A549 treated with AZD2906 at 1 μM for 4 hours (cell line): Measurements from ENCODE around the gene FNDC11. TPM values are rescaled to one million over a fixed set of nuclear protein-coding genes. Genes with fewer than 3 reads are reported as not detected.

ENCODE experiments used
- total RNA-seq: library from RNA; stranded (reverse); fragments of 200-300 nt; extraction: Qiagen RNA extraction; gene quantifications from 5 replicates; pipeline ENCODE4 v1.2.3, GENCODE V29; 2022

The FNDC11 gene, protein sequence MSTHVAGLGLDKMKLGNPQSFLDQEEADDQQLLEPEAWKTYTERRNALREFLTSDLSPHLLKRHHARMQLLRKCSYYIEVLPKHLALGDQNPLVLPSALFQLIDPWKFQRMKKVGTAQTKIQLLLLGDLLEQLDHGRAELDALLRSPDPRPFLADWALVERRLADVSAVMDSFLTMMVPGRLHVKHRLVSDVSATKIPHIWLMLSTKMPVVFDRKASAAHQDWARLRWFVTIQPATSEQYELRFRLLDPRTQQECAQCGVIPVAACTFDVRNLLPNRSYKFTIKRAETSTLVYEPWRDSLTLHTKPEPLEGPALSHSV
- total RNA-seq, result 0.17 to 0.29 TPM (median 0.21 TPM) in 5 replicates

DNA sequence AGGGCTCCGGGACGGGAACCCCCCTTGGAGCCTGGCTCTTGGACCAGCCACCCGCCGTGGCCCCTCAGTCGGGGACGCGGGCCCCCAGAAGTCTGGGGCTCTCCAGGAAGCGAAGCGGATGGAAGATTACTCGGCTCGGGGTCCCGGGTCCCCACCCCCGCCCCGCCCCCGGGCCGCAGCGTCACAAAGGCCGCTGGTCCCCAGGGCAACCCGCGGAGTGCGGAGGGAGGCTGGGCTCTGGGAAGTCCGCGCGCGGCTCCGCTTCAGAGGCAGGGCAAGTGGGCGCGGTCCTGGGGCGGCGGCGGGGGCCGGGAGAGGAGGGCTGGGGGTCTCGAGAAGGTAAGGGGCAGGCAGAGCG, at the start of gene FNDC11:
FNDC11 (plus strand) TSS at position 227 of the 358 bp plus-strand sequence. CDS start 1,505 bp downstream, outside the sequence.

DNA sequence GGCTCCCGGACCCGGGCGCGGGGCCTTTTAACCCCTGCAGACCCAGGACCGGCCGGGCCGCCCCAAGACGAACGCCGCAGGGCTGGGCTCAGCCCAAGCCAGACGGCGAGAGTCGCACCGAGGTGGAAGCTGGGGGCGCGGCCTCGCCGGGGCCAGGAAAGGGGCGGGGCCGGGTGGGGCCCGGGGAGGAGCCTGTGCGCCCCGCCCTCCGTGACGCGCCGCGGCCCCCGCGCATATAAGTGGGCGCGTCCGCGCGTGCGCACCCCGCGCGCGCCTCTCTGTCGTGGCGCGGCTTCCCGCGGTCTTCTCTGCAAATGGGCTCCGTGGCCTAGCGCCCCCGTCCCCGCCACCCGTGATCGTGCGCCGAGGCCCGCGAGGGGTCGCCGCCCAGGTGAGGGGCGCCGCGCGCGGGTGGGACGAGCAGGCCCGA, 33.4 kb upstream of the FNDC11 start, which contains the start of gene PPDPF:
PPDPF (plus strand) TSS at position 262 of the 430 bp plus-strand sequence. CDS start 544 bp downstream, outside the sequence.

DNA sequence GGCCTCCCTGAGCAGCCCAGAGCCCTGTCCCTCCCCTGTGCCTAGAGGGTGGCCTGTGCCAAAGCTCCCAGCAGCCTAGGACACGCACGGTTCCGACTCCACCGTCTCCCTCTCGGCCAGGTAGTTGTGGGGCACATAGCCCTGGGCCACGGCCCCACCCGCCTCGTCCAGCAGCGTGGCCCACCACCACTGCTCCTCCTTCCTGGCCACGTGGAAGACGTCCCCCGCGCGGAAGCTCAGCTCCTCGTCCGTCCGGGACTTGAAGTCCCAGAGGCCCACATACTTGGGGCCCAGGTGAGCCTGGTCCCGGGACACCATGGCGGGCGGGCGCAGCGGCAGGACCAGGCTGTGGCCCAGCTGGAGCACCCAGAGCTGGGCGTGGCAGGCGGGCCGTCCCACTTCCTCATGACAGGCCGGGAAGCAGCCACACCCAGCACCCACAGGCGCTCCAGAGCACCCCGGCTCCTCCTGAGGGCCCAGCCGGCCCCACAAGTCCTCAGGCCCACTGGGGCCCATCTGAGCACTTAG, 16.9 kb upstream of the FNDC11 start, which contains the start of gene PTK6:
PTK6 (minus strand) TSS at position 380 of the 528 bp plus-strand sequence; CDS start at position 318, 62 bp downstream.

DNA sequence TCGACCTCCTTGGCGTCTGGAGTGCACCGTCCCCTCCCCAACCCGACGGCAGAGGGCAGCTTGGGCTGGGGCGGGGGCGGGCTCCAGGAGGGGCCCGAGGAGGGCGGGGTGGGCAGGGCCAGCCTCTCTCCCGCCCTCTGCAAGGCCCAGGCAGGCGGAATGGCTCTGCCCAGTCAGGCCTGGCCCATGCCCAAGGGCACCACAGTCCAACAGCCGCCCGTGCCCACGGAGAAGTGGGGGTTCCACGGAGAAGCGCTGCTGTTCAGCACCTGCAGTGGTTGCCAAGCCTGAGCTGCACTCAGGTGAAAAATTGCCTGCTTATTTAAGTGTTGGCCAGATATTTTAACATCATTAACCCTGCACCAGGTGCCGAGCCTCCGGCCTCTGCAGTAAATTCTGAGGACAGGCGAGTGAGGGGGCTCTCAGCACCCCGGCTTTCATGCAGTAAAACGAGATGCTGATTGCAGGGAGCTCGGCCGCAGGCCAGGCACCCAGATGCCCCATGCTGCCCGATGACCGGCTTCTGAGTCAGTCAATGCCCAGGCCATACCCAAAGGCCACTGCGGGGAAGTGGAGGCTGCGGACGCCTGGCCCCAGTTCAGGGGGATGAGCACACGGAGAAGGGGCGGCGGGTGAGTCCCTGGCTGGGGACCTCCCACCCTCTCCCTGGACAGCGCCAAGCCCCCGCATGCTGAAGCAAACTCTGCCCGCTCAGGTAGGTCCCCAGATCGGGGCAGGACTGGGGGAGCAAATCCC, 6.1 kb upstream of the FNDC11 start, which contains the start of gene SRMS:
SRMS (minus strand) TSS at position 25 of the 756 bp plus-strand sequence. CDS start 286 bp downstream, outside the sequence.

DNA sequence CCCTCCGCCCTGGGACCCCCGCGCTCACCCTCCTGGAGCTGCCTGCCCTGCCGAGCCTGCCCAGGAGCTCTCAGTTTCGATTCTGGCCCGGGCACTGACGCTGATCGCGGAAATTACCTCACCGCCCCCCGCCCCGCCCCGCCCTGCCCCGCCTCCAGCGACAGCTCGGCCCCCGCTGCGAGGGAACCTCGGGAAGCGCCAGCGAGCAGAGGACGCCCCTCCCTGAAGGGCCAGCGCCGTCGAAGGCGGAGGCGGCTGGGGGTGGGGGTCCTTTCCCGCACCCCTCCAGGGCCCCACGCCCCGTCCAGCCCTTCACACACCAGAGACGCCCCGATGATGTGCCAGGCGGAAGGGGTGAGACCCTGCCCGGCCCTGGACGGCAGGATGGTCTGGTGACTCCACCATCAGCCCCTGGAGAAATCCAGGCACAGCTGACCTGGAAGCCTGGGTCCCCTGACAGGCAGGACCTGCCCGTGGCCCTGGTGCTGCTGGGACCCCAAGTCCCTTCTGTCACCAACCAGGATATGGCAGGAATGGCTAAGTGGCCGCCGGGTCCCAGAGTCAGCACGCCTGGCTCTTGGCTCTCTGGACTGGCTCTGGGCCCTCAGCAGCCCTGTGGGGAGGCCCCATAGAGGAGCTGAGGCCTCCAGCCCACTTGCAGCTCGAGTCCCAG, 20.3 kb downstream of the FNDC11 start, which contains the start of gene HELZ2:
HELZ2 (minus strand) TSS at position 84 of the 673 bp plus-strand sequence. CDS start 1,854 bp downstream, outside the sequence.

Other genes starting within 250 kb of the FNDC11 start
- 0.14 to 0.53 TPM (median 0.38 TPM) in 5 replicates for gene CHRNA4, start 192.8 kb upstream of the FNDC11 start, total RNA-seq
- 0.22 to 0.64 TPM (median 0.44 TPM) in 5 replicates for gene KCNQ2, start 81.5 kb upstream of the FNDC11 start, total RNA-seq
- gene EEF1A2, start 55.1 kb upstream of the FNDC11 start, total RNA-seq, result 138 to 177 TPM (median 153 TPM) in 5 replicates
- 259 to 387 TPM (median 340 TPM) in 5 replicates for gene PPDPF, start 33.4 kb upstream of the FNDC11 start, total RNA-seq
- 2.7 to 4.0 TPM (median 3.2 TPM) in 5 replicates for gene PTK6, start 16.8 kb upstream of the FNDC11 start, total RNA-seq
- gene SRMS, start 6.4 kb upstream of the FNDC11 start, total RNA-seq, result 0.06 to 0.25 TPM (median 0.09 TPM) in 5 replicates
- gene HELZ2, start 20.1 kb downstream of the FNDC11 start, total RNA-seq, result 30.2 to 39.3 TPM (median 31.3 TPM) in 5 replicates
- 8.5 to 10.5 TPM (median 10.0 TPM) in 5 replicates for gene GMEB2, start 72.9 kb downstream of the FNDC11 start, total RNA-seq
- gene STMN3, start 99.3 kb downstream of the FNDC11 start, total RNA-seq, result 7.1 to 11.5 TPM (median 9.5 TPM) in 5 replicates
- 4.1 to 7.9 TPM (median 5.6 TPM) in 5 replicates for gene RTEL1, start 104.2 kb downstream of the FNDC11 start, total RNA-seq
- gene TNFRSF6B, start 142.5 kb downstream of the FNDC11 start, total RNA-seq, result 0.22 to 0.87 TPM (median 0.69 TPM) in 5 replicates
- gene ARFRP1, start 153.8 kb downstream of the FNDC11 start, total RNA-seq, result 30.6 to 43.0 TPM (median 36.4 TPM) in 5 replicates
- 20.1 to 30.0 TPM (median 26.1 TPM) in 5 replicates for gene ZGPAT, start 153.9 kb downstream of the FNDC11 start, total RNA-seq
- 3.7 to 10.8 TPM (median 9.0 TPM) in 5 replicates for gene LIME1, start 182.5 kb downstream of the FNDC11 start, total RNA-seq
- gene SLC2A4RG, start 185.6 kb downstream of the FNDC11 start, total RNA-seq, result 55.9 to 101 TPM (median 89.8 TPM) in 5 replicates